ENCODE results near the gene VAV2.

DNA sequence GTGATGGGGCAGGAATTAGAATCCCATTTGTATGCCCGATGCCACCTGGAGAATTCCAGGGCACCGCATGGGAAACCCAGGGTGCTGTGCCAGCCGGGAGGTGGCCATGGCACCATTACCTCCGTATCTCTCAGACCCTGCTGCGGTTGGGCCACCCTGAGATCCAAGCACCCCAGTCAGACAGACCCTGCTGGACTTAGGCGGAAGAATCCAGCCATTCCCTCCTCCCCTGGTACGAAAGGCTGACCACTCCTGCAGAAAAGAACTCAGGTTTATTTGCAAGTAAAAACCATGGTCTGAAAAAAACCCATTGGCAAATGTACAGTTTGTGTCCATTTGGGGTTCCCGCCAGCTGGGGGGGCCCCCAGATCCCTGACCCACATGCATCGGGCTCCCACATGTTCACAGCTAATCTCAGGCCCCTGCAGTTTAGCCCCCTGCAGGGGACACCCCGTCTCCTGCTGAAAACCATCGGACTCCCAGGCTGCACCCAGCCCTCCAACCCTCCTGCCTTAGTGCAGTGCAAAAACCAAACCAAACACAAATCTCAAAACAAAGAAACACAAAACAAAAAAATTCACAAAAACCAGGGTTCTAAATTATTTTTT lies 230.4 kb downstream of the VAV2 start:
- TF ChIP-seq, protein P1, sequence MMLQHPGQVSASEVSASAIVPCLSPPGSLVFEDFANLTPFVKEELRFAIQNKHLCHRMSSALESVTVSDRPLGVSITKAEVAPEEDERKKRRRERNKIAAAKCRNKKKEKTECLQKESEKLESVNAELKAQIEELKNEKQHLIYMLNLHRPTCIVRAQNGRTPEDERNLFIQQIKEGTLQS (IDR thresholded peaks at IDR 0.05): no peak
- TF ChIP-seq, protein P2, sequence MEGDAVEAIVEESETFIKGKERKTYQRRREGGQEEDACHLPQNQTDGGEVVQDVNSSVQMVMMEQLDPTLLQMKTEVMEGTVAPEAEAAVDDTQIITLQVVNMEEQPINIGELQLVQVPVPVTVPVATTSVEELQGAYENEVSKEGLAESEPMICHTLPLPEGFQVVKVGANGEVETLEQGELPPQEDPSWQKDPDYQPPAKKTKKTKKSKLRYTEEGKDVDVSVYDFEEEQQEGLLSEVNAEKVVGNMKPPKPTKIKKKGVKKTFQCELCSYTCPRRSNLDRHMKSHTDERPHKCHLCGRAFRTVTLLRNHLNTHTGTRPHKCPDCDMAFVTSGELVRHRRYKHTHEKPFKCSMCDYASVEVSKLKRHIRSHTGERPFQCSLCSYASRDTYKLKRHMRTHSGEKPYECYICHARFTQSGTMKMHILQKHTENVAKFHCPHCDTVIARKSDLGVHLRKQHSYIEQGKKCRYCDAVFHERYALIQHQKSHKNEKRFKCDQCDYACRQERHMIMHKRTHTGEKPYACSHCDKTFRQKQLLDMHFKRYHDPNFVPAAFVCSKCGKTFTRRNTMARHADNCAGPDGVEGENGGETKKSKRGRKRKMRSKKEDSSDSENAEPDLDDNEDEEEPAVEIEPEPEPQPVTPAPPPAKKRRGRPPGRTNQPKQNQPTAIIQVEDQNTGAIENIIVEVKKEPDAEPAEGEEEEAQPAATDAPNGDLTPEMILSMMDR (IDR thresholded peaks at IDR 0.05; ENCODE audit: low read depth, low read length, missing input control): no peak
- TF ChIP-seq, protein P3, sequence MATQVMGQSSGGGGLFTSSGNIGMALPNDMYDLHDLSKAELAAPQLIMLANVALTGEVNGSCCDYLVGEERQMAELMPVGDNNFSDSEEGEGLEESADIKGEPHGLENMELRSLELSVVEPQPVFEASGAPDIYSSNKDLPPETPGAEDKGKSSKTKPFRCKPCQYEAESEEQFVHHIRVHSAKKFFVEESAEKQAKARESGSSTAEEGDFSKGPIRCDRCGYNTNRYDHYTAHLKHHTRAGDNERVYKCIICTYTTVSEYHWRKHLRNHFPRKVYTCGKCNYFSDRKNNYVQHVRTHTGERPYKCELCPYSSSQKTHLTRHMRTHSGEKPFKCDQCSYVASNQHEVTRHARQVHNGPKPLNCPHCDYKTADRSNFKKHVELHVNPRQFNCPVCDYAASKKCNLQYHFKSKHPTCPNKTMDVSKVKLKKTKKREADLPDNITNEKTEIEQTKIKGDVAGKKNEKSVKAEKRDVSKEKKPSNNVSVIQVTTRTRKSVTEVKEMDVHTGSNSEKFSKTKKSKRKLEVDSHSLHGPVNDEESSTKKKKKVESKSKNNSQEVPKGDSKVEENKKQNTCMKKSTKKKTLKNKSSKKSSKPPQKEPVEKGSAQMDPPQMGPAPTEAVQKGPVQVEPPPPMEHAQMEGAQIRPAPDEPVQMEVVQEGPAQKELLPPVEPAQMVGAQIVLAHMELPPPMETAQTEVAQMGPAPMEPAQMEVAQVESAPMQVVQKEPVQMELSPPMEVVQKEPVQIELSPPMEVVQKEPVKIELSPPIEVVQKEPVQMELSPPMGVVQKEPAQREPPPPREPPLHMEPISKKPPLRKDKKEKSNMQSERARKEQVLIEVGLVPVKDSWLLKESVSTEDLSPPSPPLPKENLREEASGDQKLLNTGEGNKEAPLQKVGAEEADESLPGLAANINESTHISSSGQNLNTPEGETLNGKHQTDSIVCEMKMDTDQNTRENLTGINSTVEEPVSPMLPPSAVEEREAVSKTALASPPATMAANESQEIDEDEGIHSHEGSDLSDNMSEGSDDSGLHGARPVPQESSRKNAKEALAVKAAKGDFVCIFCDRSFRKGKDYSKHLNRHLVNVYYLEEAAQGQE (IDR thresholded peaks at IDR 0.05): no peak
